GM12892 (cell line): Measurements from ENCODE around the gene SAPCD1.

Experiments
- POLR2AphosphoS5 ChIP-seq: IDR thresholded peaks from 2 replicates; pipeline ENCODE4 v1.6.1; 2011; ENCODE audit warnings: low read depth, low read length, control low read depth
- TAF1 ChIP-seq: IDR thresholded peaks from 2 replicates; pipeline ENCODE4 v1.6.1; 2011; ENCODE audit warnings: low read depth, mild to moderate bottlenecking, control low read depth, low read length, borderline replicate concordance

DNA sequence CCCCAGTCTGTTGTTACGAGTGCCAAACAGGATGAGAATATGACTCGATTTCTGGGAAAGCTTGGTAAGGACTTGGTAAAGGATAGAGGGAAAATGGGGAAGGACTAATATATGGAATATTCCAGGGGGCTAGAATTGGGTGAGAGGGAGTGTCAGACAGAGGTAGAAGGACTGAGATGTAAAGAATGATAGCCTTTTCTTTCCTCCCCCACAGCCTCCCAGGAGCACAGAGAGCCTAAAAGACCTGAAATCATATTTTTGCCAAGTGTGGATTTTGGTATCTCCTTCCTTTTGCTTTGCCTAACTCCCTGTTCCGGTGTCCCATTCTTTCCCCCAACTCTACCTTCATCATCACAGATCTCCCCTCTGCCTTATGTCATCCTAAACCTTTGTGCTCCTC, 19.6 kb upstream of the SAPCD1 start:
- TF ChIP-seq POLR2AphosphoS5: no peak
- TF ChIP-seq TAF1: no peak
